SK-N-DZ (cell line): ENCODE data around the gene RAPGEF4.
A peak's percentile ranks its signal among the peaks of the same experiment; 100 is the strongest.
"Not testable (repeated sequence)": the region's sequence is repeated elsewhere in the genome, so short reads cannot be mapped to it uniquely, and the experiment has no call there.

Source experiments
- DNase-seq: peaks from one replicate; pipeline ENCODE4 v3.0.0-alpha.2; 2015; ENCODE audit warnings: low spot score

The RAPGEF4 gene

GRCh38 chr2:172725746-172726145 is 9.9 kb upstream of the RAPGEF4 start:
- DNase-seq: no peak

DNA sequence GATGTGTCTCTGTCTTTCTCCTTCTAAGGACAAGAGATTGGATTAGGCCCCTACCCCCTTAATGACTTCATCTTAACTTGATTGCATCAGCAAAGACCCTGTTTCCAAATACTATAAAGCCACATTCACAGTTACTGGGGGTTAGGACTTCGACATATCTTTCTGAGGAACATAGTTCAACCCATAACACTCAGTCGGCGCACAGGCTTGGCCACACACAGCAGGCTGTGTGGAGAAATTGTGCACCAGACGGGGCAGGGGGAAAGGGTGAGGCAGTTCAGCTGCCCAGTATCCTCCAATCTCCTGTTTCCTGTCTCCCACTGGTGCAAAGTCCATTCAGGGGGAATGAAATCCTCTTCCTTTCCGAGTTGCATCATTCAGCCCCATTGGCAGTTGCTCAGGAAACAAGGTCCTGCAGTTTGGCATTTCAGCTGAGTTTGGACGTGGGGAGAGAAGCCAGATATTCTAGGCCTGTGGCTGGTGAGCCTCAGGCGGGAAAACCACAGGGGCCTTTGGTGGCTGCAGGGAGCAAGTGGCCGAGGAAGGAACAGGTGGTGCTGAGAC is 9.4 kb upstream of the RAPGEF4 start:
- no peak for DNase-seq

- DNase-seq: no peak
Measured at GRCh38 chr2:172730411-172730810, 5.2 kb upstream of the RAPGEF4 start.

DNA sequence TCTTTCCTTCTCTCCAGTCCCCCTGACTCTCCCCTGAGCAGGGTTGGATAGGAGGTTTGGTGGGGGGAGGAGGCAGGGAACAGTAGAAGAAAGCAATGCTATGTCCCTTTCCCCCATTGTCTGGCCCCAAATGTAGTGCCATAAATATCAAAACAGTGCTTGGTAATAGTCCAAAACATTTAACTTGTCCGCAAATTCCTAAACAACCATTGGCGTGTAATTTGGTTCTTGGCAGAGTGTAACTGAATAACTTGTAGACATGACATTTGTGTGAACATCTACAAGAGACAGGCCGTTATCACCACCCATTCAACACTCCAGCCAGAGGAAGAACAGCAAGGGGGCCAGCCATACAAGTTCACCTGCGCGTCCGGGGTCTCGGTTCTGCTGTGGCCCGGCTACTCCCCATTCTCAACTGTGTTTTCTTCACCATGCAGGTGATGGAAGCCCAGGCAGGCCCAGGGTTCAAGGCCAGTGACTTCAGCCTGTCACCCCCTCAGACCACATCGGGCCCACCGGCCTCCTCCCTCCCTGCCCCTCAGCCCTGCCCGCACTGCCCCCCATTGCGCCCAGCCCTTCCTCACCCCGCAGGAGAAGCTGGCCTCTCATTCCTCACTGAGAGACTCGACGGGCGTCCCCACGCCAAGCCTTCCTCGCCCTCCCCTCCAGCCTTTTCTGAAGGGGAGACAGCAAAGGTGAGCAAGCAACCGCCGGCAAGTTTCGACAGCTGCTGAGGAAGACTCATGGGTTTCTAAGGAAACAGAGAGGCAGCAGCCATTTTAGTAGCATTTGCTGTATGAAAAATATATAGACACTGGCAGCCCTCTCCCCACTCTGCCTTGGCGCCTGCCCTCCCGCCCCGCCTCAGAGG is 699 bp upstream of the RAPGEF4 start:
- no peak for DNase-seq

DNA sequence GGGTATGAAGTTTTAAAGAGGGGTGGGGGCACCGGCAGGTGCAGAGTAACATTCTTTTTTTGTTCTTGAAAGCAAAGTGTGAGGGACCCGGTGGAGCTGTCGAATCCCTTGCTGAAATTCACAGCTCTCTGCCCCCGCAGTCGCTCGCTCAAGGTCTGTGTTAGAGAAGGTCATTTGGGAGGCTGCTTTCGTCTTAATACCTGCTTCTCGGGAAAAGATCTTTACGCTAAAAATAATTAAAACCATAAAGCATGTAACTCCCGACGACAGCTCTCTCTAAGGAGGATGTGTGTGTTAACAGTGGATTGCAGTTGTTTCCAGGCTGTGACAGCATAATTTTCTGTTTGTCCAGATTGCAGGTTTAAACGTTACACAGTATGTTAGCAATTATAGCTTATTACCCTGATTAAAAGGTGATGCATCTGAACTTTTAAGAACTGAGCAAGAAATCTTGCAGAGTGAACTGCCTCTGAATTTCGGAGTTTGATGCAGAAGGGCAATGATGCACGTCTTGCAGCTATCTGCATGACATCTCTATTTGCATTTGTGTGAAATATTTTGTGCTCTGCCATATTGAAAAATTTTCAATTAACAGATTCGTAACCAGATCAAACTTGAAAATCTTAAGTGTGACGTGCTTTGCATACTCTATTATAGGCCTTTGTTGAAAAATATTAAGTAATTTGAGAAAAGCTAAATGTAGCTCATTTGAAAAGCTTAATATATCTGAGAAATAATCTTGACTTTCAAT is 954 bp downstream of the RAPGEF4 start:
- no peak for DNase-seq

- no peak for DNase-seq
Measured at GRCh38 chr2:172739661-172740266, 4.1 kb downstream of the RAPGEF4 start.

DNA sequence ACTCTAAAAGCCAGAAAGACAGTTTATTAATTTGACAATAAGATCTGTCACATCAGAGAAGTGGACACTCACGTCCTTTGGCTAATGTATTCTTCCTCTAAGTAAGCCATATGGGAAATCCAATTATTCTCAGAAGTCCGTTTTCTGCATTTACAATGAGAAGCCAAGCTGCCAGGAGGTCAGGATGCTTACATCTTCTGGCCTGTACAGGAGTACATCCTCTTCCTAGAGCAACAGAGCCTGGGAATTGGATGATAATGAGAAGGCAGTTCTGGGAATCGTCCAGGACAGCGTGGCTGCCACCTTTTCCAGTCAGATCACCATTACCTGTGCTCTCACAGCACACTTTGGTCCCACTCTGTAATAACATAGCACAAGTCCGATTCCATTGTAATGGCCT is 5.2 kb downstream of the RAPGEF4 start:
- DNase-seq: peak; percentile 43

- DNase-seq: no peak
Measured at GRCh38 chr2:172742931-172743540, 7.4 kb downstream of the RAPGEF4 start.

GRCh38 chr2:172743898-172744297 is 8.3 kb downstream of the RAPGEF4 start:
- no peak for DNase-seq

DNA sequence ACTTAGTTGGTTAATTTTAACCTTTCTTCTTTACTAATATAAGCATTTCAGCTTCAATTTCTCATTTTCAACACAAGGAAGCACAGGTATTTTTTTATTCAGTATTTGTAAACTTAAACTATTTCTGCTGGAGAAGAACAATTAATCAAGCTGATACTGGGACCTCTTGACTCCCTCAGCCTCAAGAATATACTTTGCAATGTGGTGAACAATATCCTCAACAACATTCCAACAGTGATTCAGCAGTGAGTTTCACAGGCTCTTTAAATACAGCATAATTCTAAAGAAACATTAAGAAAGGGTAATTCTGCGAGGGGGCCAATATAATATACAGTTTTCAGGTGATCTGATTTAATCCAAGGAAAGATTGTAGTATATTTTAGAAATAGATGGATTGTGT is 10.0 kb downstream of the RAPGEF4 start:
- no peak for DNase-seq

- DNase-seq: not testable (repeated sequence)
Measured at GRCh38 chr2:172748543-172748942, 12.9 kb downstream of the RAPGEF4 start.

GRCh38 chr2:172749388-172749787 is 13.7 kb downstream of the RAPGEF4 start:
- DNase-seq: no peak

DNA sequence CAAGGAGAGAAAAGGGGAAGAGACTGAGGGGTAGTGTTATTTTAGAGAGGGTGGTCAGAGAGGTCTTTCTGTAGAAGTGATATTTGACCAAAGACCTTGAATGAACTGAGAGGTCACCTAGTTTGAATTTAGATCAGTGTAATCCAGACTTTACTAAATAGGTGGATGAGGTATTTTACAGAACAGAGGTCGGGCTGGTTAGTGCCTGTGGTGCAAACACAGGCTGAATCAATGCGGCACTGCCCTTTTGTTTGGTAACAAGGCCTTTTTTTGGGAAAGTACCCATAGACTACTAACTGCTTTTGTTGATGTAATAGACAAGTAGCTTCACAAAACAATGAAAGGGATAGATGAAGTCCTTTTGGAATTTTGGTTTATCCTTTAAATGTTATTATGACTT is 15.9 kb downstream of the RAPGEF4 start:
- no peak for DNase-seq

- no peak for DNase-seq
Measured at GRCh38 chr2:172753610-172754009, 18.0 kb downstream of the RAPGEF4 start.

DNA sequence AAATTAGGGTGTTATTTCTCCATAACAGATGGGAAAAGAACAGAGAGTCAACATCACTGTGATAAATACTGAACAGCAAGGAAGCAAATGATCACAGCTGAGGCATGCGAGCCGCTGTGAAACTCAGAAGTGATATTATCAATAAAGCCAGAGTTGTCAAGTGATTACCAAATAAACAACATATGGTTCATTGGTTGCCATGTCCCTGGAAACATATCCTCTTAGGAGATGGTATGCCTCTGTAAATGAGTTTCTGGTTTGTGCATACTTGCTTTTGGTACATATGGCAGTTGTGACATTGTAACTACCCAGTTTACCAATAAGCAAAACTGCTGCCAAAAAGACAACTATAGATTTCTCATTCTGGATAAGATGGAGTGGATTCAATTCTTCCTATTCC is 23.8 kb downstream of the RAPGEF4 start:
- no peak for DNase-seq

DNA sequence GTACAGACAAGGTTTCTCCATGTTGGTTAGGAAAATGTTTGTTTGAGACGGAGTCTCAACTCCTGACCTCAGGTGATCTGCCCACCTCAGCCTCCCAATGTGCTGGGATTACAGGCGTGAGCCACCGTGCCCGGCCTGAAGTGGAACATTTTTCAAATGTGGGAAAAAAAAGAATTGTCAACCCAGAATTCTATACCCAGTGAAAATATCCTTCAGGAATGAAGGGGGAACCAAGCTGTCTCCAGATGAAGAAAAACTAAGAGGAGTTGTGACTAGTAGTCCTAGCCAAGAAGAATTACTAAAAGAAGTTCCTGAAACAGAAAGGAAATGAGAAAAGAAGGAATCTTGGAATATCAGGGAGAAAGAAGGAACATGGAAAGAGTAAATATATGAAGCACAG is 25.7 kb downstream of the RAPGEF4 start:
- no peak for DNase-seq

DNA sequence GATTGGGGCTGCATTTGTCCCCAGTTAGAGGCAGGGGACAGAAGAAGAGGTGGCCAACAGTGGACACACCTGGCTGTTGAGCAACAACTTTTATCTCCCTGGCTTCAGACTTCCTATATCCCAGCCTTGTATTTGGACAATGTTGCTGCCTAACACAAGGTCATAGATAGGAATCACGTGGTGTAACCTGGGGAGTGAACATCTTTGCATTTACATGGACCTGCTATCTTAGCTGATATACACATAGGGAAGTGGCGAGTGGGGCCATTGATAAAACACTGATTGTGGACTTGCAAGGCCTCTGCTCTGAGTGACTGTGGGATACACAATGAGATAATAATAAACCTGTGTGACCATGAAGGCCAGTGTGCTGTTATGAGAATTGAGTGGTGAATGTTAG is 26.9 kb downstream of the RAPGEF4 start:
- DNase-seq: no peak

DNA sequence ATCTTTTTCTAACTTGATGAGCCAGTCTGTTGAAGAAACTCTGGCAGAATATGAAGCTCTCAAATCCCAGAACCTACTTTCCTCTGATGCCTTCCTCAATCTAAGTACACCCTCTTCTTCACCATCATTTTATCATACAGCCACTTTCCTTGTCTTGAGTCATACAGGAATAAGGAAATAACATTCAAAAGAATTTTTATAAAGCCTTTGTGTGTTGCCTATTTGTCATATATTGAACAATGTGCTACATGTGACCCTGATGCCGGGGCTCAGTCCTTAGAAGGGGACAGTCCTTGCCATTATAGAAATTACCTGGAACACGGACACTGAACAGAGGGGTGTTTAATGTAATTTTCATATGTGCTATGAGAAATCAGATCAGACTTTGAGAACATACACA is 27.4 kb downstream of the RAPGEF4 start:
- no peak for DNase-seq

DNA sequence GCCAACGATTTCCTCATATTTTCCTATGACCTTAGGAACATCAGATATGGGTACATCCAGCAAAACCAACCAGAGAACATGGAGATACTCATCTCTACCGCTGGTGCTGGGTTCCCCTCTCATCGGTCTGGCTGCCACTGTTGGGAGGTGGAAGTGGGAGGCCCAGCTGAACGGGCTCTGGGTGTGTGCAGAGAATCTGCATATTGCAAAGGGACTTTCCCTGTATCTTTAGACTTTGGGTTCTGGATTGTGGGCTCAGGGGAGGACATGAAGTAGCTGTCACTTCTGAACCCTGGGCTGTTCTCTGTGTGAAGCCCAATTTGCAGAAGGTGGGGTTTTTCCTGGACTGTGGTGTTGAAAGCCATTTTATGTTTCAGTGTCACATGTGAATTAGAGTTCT is 30.0 kb downstream of the RAPGEF4 start:
- no peak for DNase-seq

GRCh38 chr2:172768401-172768800 is 32.8 kb downstream of the RAPGEF4 start:
- no peak for DNase-seq

GRCh38 chr2:172769879-172770278 is 34.2 kb downstream of the RAPGEF4 start:
- no peak for DNase-seq

- DNase-seq: no peak
Measured at GRCh38 chr2:172770887-172771286, 35.2 kb downstream of the RAPGEF4 start.
